Activated naive CD8-positive, alpha-beta T cell treated with anti-CD3 and anti-CD28 coated beads, Interleukin-2, amount 10 ng/mL, durations not matched to agents 7 days and 5 days (primary cell): ENCODE results near the gene ZNF205. TPM values are rescaled to one million over a fixed set of nuclear protein-coding genes. Genes with fewer than 3 reads are reported as not detected.
"Not testable (repeated sequence)": the region's sequence is repeated elsewhere in the genome, so short reads cannot be mapped to it uniquely, and the experiment has no call there.

ENCODE experiments used
- ATAC-seq: fragments of 150-1000 bp; cut with Tn5 transposase; one replicate; pipeline ENCODE4 v1.10.0; 2021; ENCODE audit warnings: low read depth, moderate library complexity
- POLR2A ChIA-PET: fragments of 350-600 bp; sonication (Branson Sonifier 250); formaldehyde crosslinking; loops from one replicate; lab custom pipeline; 2021; ENCODE audit warnings: antibody characterized with exemption; lab: Charles Lee
- DNase-seq: peaks from one replicate; pipeline ENCODE4 v3.0.0; 2021
- H3K27ac Mint-ChIP-seq: one replicate; pipeline ENCODE4 v1.8.0; 2022; ENCODE audit warnings: mild to moderate bottlenecking, mixed read lengths
- H3K27me3 Mint-ChIP-seq: one replicate; pipeline ENCODE4 v1.8.0; 2022; ENCODE audit warnings: mild to moderate bottlenecking, moderate library complexity, mixed read lengths
- H3K36me3 Mint-ChIP-seq: one replicate; pipeline ENCODE4 v1.8.0; 2021; ENCODE audit warnings: mild to moderate bottlenecking, mixed read lengths
- H3K4me1 Mint-ChIP-seq: one replicate; pipeline ENCODE4 v1.8.0; 2021; ENCODE audit warnings: mixed read lengths
- H3K4me3 Mint-ChIP-seq: one replicate; pipeline ENCODE4 v1.8.0; 2022; ENCODE audit warnings: mild to moderate bottlenecking, moderate library complexity, mixed read lengths
- H3K9me3 Mint-ChIP-seq: one replicate; pipeline ENCODE4 v1.8.0; 2021; ENCODE audit warnings: mixed read lengths
- total RNA-seq, 2 experiments: library from RNA; stranded (reverse); gene quantifications; one replicate each; pipeline ENCODE4 v1.2.3, GENCODE V29; 2021

Gene ZNF205
- total RNA-seq, 2 experiments from 2014 or later: not detected

DNA sequence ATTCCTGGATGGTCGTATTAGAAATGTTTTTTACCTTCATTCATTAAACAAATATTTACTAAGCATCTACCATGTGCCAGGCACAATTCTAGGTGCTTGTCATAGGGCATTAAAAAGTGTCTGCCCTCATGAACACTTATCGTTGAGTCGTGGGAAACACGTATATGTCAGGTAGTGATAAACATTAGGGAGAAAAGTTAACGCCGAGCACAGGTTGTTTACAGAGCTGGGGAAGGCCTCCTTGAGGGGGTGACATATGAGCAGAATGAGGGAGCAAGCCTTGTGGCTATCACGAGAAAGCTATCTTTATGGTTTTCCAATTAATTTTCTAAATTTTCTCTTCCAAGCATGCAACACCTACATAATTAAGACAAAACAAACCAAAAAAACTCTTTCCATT is 21.5 kb downstream of the ZNF205 start:
- POLR2A ChIA-PET: interaction anchor here (0.8 to 3.2 kb wide), 20 partner anchors 8 to 251 kb away, joined by 3 to 42 read pairs (median 7); partner anchors contain the start of genes FLYWCH2, IL32, MMP25 and ZNF263
- no peak for DNase-seq
- Mint-ChIP-seq H3K4me1 (peaks cover 27% of the 10 kb centered on the region), H3K27ac (peak overlapping the region; percentile 95), H3K36me3 (peaks cover 6% of the 10 kb centered on the region), H3K9me3 (no peaks in the 10 kb centered on the region), H3K27me3 (no peaks in the 10 kb centered on the region), H3K4me3 (peak overlapping the region; percentile 99)
- ATAC-seq: no peak

DNA sequence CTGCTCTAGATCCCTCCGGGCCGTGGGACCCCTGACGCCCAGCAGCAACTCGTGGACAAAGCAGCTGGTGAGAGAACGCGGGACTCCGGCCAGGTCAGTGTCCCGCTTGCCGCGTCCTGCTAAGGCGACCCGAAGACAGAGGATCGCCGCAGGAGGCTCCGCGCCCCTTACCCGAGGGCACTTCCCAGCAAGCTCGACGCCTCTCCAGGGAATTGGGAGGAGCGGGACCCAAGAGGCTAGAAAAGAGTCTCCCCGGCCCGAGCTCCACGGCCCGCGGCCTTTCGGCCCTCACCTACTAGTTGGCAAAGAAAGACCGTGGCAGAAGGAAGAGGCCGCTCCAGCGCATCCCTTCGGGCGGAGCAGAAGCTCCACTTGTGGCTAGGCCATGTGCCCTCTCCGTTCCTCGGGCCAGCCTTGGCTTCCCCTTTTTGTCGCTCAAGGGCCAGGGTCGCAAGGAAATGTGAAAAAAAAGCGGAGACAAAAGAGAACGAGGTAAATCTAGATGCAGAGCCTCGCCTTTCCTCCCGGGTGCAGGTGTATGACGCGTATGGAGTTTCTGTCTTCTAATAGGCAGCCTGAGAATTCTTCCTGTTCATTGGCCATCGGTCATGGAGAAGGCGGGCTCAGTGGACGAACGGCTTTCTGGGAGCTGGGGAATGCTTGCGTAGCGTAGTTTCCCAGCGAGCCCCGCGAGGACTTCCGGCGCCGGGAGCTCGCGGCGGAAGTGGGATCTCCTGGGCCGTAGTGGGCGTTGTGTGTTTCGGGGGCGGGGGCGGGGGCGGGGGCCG is 22.1 kb downstream of the ZNF205 start, which contains the start of gene ZNF213:
TSS of gene ZNF213 (plus strand) at position 692 of the 788 bp plus-strand sequence. CDS start 2,252 bp downstream, outside the sequence.
- H3K27ac Mint-ChIP-seq: peak within 1 kb of the TSS; percentile 95
- DNase-seq: peak; percentile 87

DNA sequence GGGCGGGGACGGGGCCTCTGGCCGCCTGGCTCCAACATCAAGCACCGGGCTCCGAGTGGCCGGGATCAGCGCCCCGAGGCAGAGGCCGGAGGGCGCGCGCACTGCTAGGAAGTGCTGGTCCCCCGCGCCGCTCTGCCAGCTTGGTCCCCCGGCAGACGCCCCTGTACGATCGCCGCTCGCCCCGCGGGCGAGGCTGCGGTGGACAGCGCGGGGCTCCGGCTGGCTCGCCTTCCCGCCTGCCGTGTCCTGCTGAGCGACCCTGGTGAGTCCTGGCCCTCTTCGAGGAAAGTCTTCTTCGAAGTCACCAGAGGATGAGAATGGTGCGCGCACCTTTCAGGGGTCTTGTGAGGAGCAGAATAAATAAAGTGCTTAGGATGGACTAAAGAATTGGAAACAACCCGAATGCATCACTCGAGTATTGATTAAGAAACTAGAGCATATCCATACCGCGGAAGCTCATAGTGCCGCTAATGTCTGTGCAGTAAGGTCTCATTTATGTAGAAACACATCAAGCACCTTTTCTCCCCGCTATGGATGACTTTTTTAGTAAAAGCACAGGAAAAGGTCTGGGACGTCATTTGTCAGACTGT is 22.8 kb downstream of the ZNF205 start:
- POLR2A ChIA-PET: interaction anchor here (0.6 to 3.2 kb wide), 27 partner anchors 8 to 1118 kb away, joined by 3 to 42 read pairs (median 7); partner anchors contain the start of genes CLUAP1, FLYWCH2, IL32 and MMP25
- ATAC-seq (no peak), DNase-seq (no peak)
- peak overlapping the region; percentile 99 for H3K4me3 Mint-ChIP-seq
- peak overlapping the region; percentile 86 for H3K27ac Mint-ChIP-seq
- H3K36me3 Mint-ChIP-seq: peaks cover 3% of the 10 kb centered on the region
- no peaks in the 10 kb centered on the region for H3K27me3 Mint-ChIP-seq
- no peaks in the 10 kb centered on the region for H3K9me3 Mint-ChIP-seq
- peaks cover 22% of the 10 kb centered on the region for H3K4me1 Mint-ChIP-seq

More for the DNA sequence above, 22.1 kb downstream of the ZNF205 start, which contains the start of gene ZNF213:
- Mint-ChIP-seq H3K36me3 (peaks cover 7% of the 10 kb centered on the region), H3K4me1 (peaks cover 26% of the 10 kb centered on the region), H3K4me3 (peak within 1 kb of the TSS; percentile 99), H3K9me3 (no peaks in the 10 kb centered on the region), H3K27me3 (no peaks in the 10 kb centered on the region)
- ATAC-seq: peak; percentile 95
- POLR2A ChIA-PET: interaction anchor here (0.6 to 3.2 kb wide), 31 partner anchors 8 to 1119 kb away, joined by 3 to 42 read pairs (median 6); partner anchors contain the start of genes CLUAP1, FLYWCH2, IL32 and MMP25

DNA sequence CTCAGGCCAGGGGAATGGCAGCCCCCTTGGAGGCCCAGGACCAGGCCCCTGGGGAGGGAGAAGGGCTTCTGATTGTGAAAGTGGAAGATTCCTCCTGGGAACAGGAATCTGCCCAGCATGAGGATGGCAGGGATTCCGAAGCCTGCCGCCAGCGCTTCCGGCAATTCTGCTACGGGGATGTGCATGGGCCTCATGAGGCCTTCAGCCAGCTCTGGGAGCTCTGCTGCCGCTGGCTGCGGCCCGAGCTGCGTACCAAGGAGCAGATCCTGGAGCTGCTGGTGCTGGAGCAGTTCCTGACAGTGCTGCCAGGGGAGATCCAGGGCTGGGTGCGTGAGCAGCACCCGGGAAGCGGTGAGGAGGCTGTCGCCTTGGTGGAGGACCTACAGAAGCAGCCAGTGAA is 24.9 kb downstream of the ZNF205 start:
- peaks cover 17% of the 10 kb centered on the region for H3K4me1 Mint-ChIP-seq

DNA sequence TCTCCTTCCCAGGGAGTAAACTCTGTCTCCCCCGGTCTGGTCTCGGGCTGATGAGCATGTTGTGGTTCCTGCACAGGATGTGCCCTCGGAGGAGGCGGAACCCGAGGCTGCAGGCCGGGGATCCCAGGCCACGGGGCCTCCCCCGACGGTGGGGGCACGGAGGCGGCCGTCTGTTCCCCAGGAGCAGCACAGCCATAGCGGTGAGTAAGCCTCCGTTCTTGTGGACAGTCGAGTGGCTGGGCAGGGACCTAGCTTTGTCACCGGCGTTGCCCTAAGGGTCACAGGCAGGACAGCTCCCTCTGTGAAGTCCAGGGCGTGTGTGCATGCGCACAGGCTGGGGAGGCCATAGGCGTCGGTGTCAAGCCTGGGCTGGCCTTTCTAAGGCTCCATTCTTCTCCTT is 26.0 kb downstream of the ZNF205 start:
- POLR2A ChIA-PET: interaction anchor here (1.9 kb wide), 1 partner anchor 12 kb away, joined by 6 read pairs; no protein-coding TSS in a partner anchor

More for the DNA sequence above, 24.9 kb downstream of the ZNF205 start:
- H3K27me3 Mint-ChIP-seq: no peaks in the 10 kb centered on the region
- POLR2A ChIA-PET: interaction anchor here (1.0 to 1.9 kb wide), 2 partner anchors 12 to 13 kb away, joined by 5 to 6 read pairs; no protein-coding TSS in a partner anchor
- ATAC-seq: no peak
- no peak for DNase-seq
- no peaks in the 10 kb centered on the region for H3K9me3 Mint-ChIP-seq
- H3K27ac Mint-ChIP-seq: no peak overlapping the region
- H3K4me3 Mint-ChIP-seq: no peak overlapping the region
- peaks cover 5% of the 10 kb centered on the region for H3K36me3 Mint-ChIP-seq

DNA sequence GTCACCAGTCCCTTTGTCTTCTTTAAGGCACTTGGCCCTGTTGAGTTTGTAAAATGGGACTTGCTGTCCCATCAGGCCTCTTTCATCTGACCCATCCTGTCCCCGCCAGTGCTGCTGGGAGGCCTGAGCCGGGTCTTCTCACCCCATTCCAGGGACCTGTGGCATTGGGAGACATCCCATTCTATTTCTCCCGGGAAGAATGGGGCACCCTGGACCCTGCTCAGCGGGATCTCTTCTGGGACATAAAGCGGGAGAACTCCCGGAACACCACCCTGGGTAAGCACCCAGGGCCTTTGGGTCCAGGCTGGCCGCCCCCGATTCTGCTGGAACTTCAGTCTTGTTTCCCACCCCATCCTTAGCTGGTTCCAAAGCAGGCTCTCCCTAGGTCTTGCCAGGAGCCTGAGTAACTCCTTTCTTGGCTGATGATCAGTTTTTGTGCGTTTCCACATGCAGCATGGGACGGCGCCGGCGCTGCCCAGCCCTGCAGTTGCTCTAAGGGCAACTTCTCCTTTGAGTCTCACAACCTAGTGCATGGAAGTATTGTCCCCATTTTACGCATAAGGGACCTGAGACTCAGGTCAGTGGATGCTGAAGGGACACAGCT is 26.5 kb downstream of the ZNF205 start:
- Mint-ChIP-seq H3K4me1 (peaks cover 10% of the 10 kb centered on the region), H3K27ac (no peak overlapping the region), H3K4me3 (no peak overlapping the region), H3K9me3 (no peaks in the 10 kb centered on the region), H3K27me3 (no peaks in the 10 kb centered on the region), H3K36me3 (peaks cover 8% of the 10 kb centered on the region)
- DNase-seq (no peak), ATAC-seq (no peak)
- POLR2A ChIA-PET: interaction anchor here (1.9 kb wide), 1 partner anchor 12 kb away, joined by 6 read pairs; no protein-coding TSS in a partner anchor

More for the DNA sequence above, 26.0 kb downstream of the ZNF205 start:
- Mint-ChIP-seq H3K4me3 (no peak overlapping the region), H3K4me1 (peaks cover 14% of the 10 kb centered on the region), H3K27ac (no peak overlapping the region), H3K36me3 (peaks cover 8% of the 10 kb centered on the region), H3K27me3 (no peaks in the 10 kb centered on the region), H3K9me3 (no peaks in the 10 kb centered on the region)
- ATAC-seq (no peak), DNase-seq (no peak)

DNA sequence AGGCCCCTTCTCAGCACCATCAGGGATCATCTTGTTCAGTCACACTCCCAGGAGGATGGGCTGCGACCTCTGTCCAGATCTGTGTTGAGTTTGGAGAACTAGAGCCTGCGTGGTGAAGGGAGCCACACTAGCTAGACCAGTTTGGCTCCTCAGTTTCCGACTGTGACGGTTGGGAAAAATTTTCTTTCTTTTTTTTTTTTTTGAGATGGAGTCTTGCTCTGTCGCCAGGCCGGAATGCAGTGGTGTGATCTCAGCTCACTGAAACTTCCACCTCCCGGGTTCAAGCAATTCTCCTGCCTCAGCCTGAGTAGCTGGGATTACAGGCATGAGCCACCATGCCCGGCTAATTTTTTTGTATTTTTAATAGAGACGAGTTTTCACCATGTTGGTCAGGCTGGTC is 27.2 kb downstream of the ZNF205 start:
- H3K27ac Mint-ChIP-seq, H3K4me3 Mint-ChIP-seq, H3K27me3 Mint-ChIP-seq, H3K36me3 Mint-ChIP-seq, H3K4me1 Mint-ChIP-seq, ATAC-seq, H3K9me3 Mint-ChIP-seq, DNase-seq: not testable (repeated sequence)
- POLR2A ChIA-PET: interaction anchor here (1.5 kb wide), 1 partner anchor 11 kb away, joined by 3 read pairs; no protein-coding TSS in a partner anchor

DNA sequence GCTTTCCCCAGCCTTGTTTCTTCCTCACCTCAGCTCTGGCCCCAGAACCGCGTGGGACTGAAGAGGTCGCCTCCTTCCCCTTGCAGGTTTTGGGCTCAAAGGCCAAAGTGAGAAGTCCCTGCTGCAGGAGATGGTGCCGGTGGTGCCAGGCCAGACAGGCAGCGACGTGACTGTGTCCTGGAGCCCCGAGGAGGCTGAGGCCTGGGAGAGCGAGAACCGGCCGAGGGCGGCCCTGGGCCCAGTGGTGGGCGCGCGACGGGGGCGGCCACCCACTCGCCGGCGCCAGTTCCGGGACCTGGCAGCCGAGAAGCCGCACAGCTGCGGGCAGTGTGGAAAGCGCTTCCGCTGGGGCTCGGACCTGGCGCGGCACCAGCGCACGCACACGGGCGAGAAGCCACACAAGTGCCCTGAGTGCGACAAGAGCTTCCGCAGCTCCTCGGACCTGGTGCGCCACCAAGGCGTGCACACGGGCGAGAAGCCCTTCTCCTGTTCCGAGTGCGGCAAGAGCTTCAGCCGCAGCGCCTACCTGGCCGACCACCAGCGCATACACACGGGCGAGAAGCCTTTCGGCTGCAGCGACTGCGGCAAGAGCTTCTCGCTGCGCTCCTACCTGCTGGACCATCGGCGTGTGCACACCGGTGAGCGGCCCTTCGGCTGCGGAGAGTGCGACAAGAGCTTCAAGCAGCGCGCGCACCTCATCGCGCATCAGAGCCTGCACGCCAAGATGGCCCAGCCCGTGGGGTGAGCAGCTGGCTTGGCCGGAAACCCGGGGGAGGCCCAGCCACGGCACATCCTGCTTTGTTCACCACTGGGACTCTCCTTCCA is 28.4 kb downstream of the ZNF205 start:
- Mint-ChIP-seq H3K27ac (no peak overlapping the region), H3K4me3 (no peak overlapping the region), H3K4me1 (peaks cover 6% of the 10 kb centered on the region), H3K27me3 (no peaks in the 10 kb centered on the region), H3K36me3 (peaks cover 8% of the 10 kb centered on the region), H3K9me3 (no peaks in the 10 kb centered on the region)
- POLR2A ChIA-PET: interaction anchor here (1.5 kb wide), 1 partner anchor 10 kb away, joined by 3 read pairs; no protein-coding TSS in a partner anchor
- ATAC-seq (no peak), DNase-seq (no peak)

DNA sequence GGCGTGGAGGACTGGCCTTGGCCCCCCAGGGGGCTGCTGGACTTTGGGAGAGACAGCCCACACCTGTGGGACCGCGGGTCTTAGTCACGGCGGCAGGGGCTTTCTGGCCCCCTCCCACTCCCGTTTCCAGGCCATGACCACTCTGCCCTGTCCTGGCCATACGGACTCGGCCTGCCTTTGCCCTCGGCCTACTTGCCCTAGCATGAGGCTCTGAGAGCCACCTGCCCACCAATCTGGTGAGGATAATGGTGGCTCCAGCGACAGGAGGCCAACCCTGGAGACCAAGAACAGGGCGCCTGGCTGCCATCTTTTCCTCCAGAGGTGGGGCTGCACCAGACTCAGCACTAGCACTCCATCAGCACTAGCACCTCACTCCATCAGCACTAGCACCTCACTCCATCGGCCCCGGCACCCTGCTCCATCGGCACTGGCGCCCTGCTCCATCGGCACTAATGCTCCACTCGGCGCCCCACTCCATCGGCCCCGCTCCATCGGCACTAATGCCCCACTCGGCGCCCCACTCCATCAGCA is 29.5 kb downstream of the ZNF205 start:
- Mint-ChIP-seq H3K4me1 (peaks cover 2% of the 10 kb centered on the region), H3K9me3 (no peaks in the 10 kb centered on the region), H3K27ac (no peak overlapping the region), H3K4me3 (no peak overlapping the region), H3K27me3 (no peaks in the 10 kb centered on the region), H3K36me3 (peaks cover 8% of the 10 kb centered on the region)
- POLR2A ChIA-PET: no interaction called here
- ATAC-seq (no peak), DNase-seq (no peak)

DNA sequence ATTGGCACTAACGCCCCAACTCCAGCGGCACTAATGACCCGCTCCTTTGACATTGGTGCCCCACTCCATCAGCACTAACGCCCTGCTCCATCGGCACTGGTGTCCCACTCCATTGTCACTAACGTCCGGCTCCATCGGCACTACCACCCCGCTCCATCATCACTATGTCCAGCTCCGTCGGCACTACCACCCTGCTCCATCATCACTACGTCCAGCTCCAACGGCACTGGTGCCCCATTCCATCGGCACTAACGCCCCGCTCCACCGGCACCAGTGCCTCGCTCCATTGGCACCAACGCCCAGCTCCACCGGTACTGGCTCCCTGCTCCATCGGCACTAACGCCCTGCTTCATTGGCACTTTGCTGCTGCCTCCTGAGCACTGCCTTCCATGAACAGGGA is 29.9 kb downstream of the ZNF205 start:
- Mint-ChIP-seq H3K27me3 (no peaks in the 10 kb centered on the region), H3K9me3 (no peaks in the 10 kb centered on the region), H3K27ac (no peak overlapping the region), H3K4me1 (peaks cover 2% of the 10 kb centered on the region), H3K4me3 (no peak overlapping the region), H3K36me3 (peaks cover 8% of the 10 kb centered on the region)
- ATAC-seq (no peak), DNase-seq (no peak)
- POLR2A ChIA-PET: no interaction called here

DNA sequence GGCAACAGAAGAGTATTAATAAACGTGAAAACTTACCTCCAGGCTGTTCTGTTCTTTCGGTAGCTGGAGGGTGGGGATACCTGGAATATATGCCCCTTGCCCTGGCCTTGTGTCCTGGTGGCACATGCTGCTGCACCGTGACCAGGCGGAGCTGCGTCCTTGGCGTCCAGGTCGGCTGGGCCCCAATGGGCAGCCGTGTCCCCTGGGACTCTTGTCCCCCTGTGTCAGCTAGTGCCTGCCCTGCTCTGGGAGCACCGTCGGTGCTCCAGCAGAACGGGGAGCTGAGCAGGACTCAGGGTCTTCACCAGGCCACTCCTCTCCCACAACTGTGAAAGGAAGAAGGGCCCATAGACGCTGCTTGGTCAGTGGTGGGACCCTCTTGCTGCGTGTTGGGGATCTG is 30.4 kb downstream of the ZNF205 start:
- H3K4me1 Mint-ChIP-seq: peaks cover 2% of the 10 kb centered on the region
- DNase-seq (no peak), ATAC-seq (no peak)
- H3K36me3 Mint-ChIP-seq: peaks cover 8% of the 10 kb centered on the region
- POLR2A ChIA-PET: no interaction called here
- H3K9me3 Mint-ChIP-seq: no peaks in the 10 kb centered on the region
- H3K27ac Mint-ChIP-seq: no peak overlapping the region
- H3K27me3 Mint-ChIP-seq: no peaks in the 10 kb centered on the region
- no peak overlapping the region for H3K4me3 Mint-ChIP-seq

DNA sequence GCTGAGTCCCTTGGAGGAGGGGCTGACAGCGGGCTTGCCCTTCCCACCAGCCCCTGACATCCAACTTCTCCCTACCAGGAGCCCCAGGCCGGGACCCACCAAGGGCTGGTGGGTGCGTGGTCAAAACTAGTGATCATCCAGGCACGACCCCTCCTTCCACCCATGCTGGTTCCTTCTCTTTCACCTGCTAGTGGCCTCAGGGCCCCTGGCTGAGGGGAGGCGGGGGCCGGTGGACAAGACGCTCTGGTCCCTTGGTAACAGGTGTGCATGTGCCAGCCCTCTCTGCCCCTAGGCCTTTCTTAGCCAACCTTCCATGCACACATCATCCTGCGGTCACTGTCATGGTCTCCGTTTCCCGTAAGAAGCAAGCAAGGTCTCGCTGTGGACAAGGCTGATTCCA is 30.8 kb downstream of the ZNF205 start:
- Mint-ChIP-seq H3K27me3 (no peaks in the 10 kb centered on the region), H3K27ac (no peak overlapping the region), H3K9me3 (no peaks in the 10 kb centered on the region), H3K4me3 (no peak overlapping the region), H3K4me1 (no peaks in the 10 kb centered on the region), H3K36me3 (peaks cover 8% of the 10 kb centered on the region)
- POLR2A ChIA-PET: interaction anchor here (0.8 kb wide), 1 partner anchor 8 kb away, joined by 7 read pairs; the partner anchor contains the start of gene ZNF213
- DNase-seq (no peak), ATAC-seq (no peak)
